Lower lobe of right lung (tissue), 2 donors: ENCODE data around the gene AQP1. TPM values are rescaled to one million over a fixed set of nuclear protein-coding genes. Genes with fewer than 3 reads are reported as not detected.

ENCODE experiments used
- ATAC-seq, 2 donors: fragments of 200-7000 bp; cut with Tn5 transposase; one replicate each; pipeline ENCODE4 v1.9.1; 2020 to 2022; ENCODE audit warnings: mild to moderate bottlenecking in 2 of 2, moderate library complexity in 2 of 2
- DNase-seq: peaks from one replicate; pipeline ENCODE4 v3.0.0-alpha.2; 2020
- H3K27ac ChIP-seq: fragments of 200-600 bp; one replicate; pipeline ENCODE4 v1.8.0; 2022
- H3K27me3 ChIP-seq: fragments of 200-600 bp; one replicate; pipeline ENCODE4 v1.8.0; 2022; ENCODE audit warnings: low read depth
- H3K36me3 ChIP-seq: fragments of 200-600 bp; one replicate; pipeline ENCODE4 v1.8.0; 2022; ENCODE audit warnings: mild to moderate bottlenecking
- H3K4me1 ChIP-seq: fragments of 200-600 bp; one replicate; pipeline ENCODE4 v1.8.0; 2022
- H3K4me3 ChIP-seq: fragments of 200-600 bp; one replicate; pipeline ENCODE4 v1.8.0; 2022; ENCODE audit warnings: mild to moderate bottlenecking
- H3K9me3 ChIP-seq: fragments of 200-600 bp; one replicate; pipeline ENCODE4 v1.8.0; 2022
- intact Hi-C: fragments of 100-400 bp; cut with DNase I; formaldehyde crosslinking; loops from one replicate; pipeline ENCODE4 v1.11.0; 2022
- total RNA-seq: library from RNA; stranded (reverse); fragmentation: NEBNext Ultra II Directional; extraction: Animal tissue kit (Norgen Biotek cat#: 25700); gene quantifications from one replicate; pipeline ENCODE4 v1.2.1, GENCODE V29; 2021
- TF ChIP-seq, protein P1 (sequence below): fragments of 200-600 bp; IDR thresholded peaks from one replicate; pipeline ENCODE4 v1.8.0; 2022; ENCODE audit warnings: antibody characterized with exemption, mild to moderate bottlenecking
- donor health status: DM: no; HTN: yes; CAD: no; lungs with severe emphysema.

AQP1 gene
- total RNA-seq, 1 donor from 2014 or later: 826 TPM

- no peak for DNase-seq
- H3K4me3 ChIP-seq: no peak overlapping the region
- ATAC-seq: no peak
- H3K27me3 ChIP-seq: no peaks in the 10 kb centered on the region
- H3K4me1 ChIP-seq: peaks cover 31% of the 10 kb centered on the region
- no peak overlapping the region for H3K27ac ChIP-seq
- H3K36me3 ChIP-seq: peaks cover 63% of the 10 kb centered on the region
- intact Hi-C loops: no loop called here
- TF ChIP-seq, protein P1, sequence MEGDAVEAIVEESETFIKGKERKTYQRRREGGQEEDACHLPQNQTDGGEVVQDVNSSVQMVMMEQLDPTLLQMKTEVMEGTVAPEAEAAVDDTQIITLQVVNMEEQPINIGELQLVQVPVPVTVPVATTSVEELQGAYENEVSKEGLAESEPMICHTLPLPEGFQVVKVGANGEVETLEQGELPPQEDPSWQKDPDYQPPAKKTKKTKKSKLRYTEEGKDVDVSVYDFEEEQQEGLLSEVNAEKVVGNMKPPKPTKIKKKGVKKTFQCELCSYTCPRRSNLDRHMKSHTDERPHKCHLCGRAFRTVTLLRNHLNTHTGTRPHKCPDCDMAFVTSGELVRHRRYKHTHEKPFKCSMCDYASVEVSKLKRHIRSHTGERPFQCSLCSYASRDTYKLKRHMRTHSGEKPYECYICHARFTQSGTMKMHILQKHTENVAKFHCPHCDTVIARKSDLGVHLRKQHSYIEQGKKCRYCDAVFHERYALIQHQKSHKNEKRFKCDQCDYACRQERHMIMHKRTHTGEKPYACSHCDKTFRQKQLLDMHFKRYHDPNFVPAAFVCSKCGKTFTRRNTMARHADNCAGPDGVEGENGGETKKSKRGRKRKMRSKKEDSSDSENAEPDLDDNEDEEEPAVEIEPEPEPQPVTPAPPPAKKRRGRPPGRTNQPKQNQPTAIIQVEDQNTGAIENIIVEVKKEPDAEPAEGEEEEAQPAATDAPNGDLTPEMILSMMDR: no peak
- H3K9me3 ChIP-seq: no peaks in the 10 kb centered on the region
Measured at GRCh38 chr7:30925117-30925516, 13.5 kb downstream of the AQP1 start.

DNA sequence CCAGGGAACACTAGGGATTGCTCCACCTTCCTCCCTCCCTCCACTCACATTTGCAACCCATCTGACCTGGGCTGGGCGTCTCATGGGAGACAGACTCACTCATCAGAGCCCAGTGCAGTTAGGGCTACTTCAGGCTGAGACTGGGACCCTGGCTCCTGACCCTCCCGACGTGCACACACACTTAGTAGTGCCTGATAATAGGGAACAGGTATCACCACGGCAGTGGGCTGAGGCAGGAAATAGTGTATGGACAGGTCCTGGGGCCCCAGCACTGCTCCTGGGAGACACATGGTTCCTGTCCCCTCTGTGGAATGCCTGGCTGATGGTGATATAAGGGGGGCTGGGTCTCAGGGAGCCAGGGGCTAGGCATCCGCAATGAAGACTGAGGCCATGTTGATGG lies 14.3 kb downstream of the AQP1 start:
- intact Hi-C loops: no loop called here
- no peaks in the 10 kb centered on the region for H3K9me3 ChIP-seq
- no peaks in the 10 kb centered on the region for H3K27me3 ChIP-seq
- H3K36me3 ChIP-seq: peaks cover 55% of the 10 kb centered on the region
- peak overlapping the region; percentile 36 for H3K27ac ChIP-seq
- no peak for ATAC-seq
- DNase-seq: peak; percentile 34
- peaks cover 23% of the 10 kb centered on the region for H3K4me1 ChIP-seq
- no peak overlapping the region for H3K4me3 ChIP-seq
- TF ChIP-seq, protein P1: no peak

GRCh38 chr7:30926313-30926712 lies 14.7 kb downstream of the AQP1 start:
- no peaks in the 10 kb centered on the region for H3K9me3 ChIP-seq
- H3K27me3 ChIP-seq: no peaks in the 10 kb centered on the region
- ATAC-seq (peak in 1 of 2 donors; percentile 15), DNase-seq (peak; percentile 32)
- H3K4me3 ChIP-seq: no peak overlapping the region
- H3K27ac ChIP-seq: no peak overlapping the region
- peaks cover 19% of the 10 kb centered on the region for H3K4me1 ChIP-seq
- intact Hi-C loops: no loop called here
- TF ChIP-seq, protein P1: no peak
- H3K36me3 ChIP-seq: peaks cover 51% of the 10 kb centered on the region

DNA sequence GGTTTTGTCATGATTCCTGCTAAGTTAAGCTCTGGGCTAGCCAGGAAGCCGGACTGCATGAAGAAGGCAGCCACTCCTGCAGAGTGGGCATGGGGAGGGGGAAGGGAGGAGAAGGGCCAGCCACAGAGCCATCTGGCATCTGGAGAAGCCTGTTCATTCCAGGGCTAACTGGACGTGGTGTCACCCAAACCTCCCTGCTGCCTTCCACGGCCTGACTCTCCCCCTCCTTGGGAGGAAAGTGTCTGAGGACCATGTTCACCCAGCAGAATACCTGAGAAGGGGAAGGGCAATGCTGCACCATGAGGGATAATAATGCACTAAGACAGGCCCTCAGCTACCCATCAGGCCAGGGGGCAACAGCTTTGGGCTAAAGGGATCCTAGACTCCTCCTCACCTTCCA lies 15.4 kb downstream of the AQP1 start:
- DNase-seq (peak; percentile 13), ATAC-seq (no peak)
- no peak overlapping the region for H3K4me3 ChIP-seq
- H3K27me3 ChIP-seq: no peaks in the 10 kb centered on the region
- H3K9me3 ChIP-seq: no peaks in the 10 kb centered on the region
- TF ChIP-seq, protein P1: no peak
- no peak overlapping the region for H3K27ac ChIP-seq
- intact Hi-C loops: no loop called here
- peaks cover 11% of the 10 kb centered on the region for H3K4me1 ChIP-seq
- peaks cover 44% of the 10 kb centered on the region for H3K36me3 ChIP-seq

DNA sequence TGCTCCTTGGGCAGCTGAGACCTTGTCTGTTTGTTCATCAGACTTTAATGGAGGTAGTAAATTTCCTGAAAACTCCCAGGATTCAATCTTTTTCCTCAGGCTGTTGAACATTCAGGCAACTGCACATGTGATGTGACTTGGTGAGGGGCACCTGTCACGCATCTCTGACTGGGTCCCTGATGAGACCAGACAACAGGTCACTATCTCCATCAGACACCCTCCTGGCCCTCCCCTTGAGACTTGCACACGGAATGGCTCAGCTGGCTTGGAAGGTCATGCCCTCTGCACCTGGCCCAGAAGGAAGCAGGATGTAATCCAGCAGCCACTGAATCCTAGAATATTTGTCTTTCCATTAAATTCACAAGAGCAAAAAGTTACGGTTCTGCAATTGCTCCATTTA lies 15.9 kb downstream of the AQP1 start:
- intact Hi-C loops: no loop called here
- Histone ChIP-seq H3K27ac (no peak overlapping the region), H3K9me3 (no peaks in the 10 kb centered on the region), H3K4me1 (peaks cover 6% of the 10 kb centered on the region), H3K27me3 (no peaks in the 10 kb centered on the region), H3K36me3 (peaks cover 39% of the 10 kb centered on the region), H3K4me3 (no peak overlapping the region)
- no peak for DNase-seq
- ATAC-seq: no peak
- TF ChIP-seq, protein P1: no peak
